Activated CD4-positive, alpha-beta T cell treated with anti-CD3 and anti-CD28 coated beads, Interleukin-2, amount 50 U/mL, for 16 hours (primary cell): ENCODE measurements around the gene PACS2.

Experiments used
- DNase-seq: peaks from one replicate; pipeline ENCODE4 v3.0.0-alpha.2; 2020

Gene PACS2

GRCh38 chr14:105425823-105426247, 111.3 kb downstream of the PACS2 start:
- DNase-seq, result no peak

DNA sequence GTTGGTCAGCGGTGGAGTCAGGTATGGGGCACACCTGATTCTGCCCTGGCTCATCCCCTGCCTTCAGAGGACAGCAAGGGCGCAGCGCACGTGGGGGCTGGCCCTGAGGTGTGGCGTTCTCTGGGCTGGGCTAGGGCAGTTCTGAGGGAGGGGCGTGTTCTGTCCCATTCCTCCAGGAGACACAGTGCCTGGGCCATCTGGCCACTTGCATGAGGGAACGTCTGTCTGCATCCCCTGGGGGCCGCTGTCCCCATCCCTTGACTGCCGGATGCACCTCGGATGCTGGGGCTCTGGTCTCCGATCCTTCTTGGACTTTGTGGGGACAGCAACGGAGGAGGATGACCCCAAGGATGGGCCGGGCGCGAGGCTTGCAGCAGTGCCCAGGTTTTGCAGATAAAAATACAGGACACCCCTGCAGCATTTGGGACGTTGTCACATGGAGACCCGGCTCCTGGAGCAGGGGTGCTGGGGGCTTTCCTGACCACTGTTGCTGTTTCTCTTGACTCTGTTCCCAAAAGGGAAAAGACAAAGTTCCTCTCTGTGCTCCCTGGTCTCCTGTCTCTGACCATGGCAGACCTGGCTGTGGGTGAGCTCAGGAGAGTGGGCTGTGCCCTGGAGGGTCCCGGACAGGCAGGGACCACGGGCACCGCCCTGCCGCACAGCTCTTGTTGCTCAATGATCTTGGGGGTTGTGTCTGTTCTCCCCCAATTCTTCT, 112.0 kb downstream of the PACS2 start:
- DNase-seq, result no peak

DNA sequence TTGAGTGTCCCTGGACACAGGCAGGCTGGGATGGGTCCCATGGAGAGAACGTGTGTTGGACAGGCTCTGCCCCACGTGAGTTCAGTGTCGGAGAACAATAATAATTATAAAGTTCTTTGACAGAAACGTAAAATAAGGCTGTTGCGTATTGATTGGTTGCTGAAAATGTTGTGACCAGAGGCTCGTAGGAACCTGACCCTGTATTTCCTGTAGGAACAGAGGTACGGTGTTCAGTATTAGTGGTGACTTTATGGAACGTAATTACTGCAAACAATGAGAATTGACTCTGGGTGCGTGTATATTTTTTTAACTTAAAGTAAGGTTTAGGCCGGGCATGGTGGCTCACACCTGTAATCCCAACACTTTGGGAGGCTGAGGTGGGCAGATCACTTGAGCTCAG, 112.9 kb downstream of the PACS2 start:
- no peak for DNase-seq

- DNase-seq, result no peak
Measured at GRCh38 chr14:105427936-105428485, 113.5 kb downstream of the PACS2 start.

DNA sequence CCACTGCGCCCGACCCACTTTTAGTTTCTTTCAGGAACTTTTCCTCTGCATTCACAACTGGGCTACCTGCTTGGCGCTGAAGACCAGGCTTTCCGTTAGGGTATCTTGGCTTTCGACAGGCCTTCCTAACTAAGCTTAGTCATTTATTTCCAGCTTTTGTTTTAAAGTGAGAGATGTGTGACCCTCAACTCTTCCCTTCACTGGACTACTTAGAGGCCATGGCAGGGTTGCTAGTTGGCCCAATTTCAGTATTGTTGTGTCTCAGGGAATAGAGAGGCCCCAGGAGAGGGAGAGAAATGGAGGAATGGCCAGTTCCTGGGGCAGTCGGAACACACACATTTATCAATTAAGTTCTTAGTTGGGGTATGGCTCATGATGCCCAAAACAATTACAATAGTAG, 115.5 kb downstream of the PACS2 start:
- no peak for DNase-seq

DNA sequence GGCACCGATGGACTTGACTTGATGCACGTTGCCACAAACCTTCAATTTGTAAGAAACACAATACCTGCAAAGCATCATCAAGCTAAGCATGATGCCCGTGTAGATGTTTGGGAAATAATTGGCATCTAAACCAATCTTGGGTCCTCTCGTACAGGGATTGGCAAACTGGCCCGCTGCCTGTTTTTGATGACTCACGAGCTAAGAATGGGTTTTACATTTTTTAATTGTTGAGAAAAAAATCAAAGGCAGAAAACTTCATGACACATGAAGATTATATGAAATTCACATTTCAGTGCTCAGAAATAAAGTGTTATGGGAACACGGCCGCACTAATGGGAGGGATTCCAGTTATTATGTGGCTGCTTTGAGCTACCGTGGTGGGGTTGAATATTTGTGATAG, 116.0 kb downstream of the PACS2 start:
- no peak for DNase-seq

DNA sequence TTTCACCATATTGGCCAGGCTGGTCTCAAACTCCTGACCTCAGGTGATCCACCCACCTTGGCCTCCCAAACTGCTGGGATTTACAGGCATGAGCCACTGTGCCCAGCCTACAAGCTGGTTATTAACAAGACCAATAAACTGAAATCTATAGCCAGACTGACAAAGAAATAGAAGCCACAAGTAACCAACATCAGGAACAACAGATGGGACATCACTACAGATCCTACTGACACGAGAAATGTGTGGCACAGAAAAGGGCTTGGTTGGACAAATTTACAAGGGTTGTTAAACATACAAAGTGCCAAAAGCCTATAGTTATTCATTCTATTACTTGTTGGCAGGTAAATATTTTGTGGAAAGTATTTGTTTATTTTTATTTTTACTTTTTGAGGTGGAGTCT, 116.7 kb downstream of the PACS2 start:
- DNase-seq, result no peak

DNA sequence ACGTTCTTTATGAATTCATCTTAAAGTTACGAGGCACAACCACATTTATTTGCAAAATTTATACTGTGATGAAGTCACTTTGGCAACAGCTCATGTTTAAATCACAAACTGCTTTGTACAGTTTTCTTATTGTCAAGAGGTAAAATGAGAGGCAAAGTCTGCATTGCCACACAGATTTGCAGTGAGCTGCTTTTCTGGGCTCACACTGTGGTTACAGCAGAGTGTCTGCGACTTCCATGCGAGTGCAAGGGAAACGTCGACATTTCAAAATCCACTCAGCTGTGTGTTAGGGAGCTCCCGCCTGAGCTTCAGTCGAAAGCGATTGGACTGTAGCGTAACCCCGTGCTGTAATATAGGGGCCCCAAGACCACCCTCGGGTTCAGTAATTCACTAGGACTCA, 118.1 kb downstream of the PACS2 start:
- no peak for DNase-seq

- no peak for DNase-seq
Measured at GRCh38 chr14:105433161-105433605, 118.6 kb downstream of the PACS2 start.

GRCh38 chr14:105436402-105436801, 121.9 kb downstream of the PACS2 start:
- DNase-seq, result no peak

GRCh38 chr14:105436891-105437722, 122.6 kb downstream of the PACS2 start:
- no peak for DNase-seq

DNA sequence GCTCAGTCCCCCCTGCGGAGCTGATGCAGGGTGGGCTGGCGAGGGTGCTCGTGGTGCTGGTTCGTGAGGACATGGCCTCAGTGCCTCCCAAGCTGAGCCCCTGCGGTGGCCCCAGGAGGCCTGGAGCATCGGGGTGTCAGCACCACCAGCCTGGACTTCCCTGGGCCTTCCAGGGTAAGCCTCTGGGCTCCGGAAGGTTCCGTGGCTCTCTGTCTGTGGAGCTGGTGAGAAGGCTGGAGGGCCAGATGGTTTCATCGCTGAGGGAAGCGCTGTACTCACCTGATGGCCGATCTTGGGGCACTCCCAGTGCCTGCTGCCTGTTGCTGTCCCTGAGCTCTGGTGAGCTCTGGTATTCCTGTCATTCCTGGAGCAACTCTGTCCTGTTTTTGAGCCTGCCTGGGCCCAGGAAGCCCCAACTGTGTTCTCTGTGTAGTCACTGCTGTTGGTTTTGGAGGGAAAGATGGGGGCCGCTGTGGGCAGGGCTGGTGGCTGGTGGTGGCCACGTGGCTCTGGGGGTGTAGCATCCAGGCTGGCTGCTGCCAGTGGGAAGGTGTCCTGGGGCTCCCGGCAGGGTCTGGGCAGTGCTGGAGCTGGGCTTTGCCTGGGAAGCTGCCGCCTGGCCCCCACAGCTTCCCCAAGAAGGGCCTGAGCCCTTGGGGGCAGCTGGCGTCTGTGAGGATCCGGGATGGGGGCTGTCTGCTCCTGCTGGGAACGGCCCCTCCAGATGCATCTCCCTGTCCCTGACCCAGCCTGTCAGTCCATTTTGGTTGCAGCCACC, 123.4 kb downstream of the PACS2 start:
- no peak for DNase-seq

- DNase-seq, result no peak
Measured at GRCh38 chr14:105439179-105439578, 124.6 kb downstream of the PACS2 start.

DNA sequence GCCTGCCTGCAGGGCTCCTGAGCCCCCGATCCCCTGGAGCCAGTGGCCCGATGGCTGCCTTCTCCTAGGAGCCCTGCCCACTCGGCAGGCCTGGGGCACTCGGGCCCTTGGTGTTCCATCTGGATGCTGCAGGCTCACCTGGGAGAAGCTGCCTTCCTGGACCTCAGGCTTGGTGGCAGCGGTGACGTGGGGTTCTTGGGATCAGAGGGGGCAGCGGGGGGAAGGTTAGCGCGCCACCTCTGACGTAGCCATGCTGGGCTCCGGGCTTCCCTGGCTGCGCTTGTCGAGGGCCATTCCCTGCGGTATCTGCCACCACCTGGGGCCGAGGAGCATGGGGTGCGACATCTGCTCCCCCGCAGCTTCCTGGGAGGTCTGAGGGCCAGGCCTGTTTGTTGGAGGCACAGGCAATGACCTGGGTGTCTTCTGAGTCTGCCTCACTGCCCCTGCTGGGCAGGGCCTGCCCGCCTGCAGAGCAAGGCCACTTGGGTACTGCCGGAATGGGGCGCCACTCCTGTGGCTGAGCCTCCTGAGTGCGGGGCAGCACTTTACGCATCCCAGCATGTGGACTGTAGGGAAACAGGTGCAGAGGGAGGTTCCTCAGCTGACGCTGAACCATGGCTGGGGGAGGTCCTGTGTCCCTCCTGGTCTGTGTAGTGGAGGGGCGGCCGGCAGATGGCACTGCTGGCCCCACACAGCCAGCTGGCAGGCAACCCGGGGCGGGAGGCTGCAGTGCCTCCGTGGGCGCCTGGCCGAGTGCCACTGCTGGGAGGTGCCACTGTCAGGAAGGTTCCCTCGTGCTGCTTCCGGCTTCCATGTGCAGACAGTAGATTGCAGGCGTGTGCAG, 125.4 kb downstream of the PACS2 start:
- no peak for DNase-seq

DNA sequence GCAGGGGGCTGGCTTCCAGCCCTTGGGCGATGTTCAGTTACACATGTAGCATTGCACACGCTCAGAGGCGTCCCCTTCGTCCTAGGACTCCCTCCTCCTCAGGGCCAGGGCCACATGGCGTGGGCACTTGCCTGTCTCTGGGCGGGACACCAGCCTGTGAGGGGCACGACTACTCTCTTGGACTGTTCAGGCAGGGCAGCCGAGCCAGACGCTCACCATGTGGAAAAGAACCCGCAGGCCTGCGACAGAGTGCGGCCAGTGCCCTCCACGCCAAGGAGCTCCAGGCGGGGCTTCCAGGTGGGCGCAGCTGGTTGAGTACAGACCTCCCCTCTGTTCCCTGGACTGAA, 126.0 kb downstream of the PACS2 start:
- no peak for DNase-seq

DNA sequence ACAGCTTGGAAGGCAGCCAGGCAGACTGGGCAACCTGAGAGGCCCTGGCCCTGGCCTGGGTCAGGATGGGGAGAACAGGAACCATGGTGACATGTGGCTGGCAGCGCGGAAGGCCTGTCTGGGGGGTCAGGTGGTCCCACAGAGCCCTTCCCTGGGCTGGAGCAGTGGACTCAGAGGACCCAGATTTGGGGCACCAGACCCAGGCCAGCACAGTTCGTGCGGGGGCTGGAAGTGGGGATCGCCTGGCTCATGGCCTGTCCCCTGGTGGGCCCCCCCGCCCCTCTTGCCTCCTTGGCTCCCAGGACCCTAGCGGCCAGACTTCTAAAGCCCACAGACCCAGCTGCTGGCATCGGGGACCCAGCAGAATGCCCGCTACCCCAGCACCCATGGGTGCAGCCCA, 126.4 kb downstream of the PACS2 start:
- DNase-seq, result no peak

- DNase-seq, result no peak
Measured at GRCh38 chr14:105442125-105442524, 127.6 kb downstream of the PACS2 start.

- DNase-seq, result no peak
Measured at GRCh38 chr14:105442834-105443233, 128.3 kb downstream of the PACS2 start.

GRCh38 chr14:105444859-105445258, 130.3 kb downstream of the PACS2 start:
- DNase-seq, result no peak

DNA sequence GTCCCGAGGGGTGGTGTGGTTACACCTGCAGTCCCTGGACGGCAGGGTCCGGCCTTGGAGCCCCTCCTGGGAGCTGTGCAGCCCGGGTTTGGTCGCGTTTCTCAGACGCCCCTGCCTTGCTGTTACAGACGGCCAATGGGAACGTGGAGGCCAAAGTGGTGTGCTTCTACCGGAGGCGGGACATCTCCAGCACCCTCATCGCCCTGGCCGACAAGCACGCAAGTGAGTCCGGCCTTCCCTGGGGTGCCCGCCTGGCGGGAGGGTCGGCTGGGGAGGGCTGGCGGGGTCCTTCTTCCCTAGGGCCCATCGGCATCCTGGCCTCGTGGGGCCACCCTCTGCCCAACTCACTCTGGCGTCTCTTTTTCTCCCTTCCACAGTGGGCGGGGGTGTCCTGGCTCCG, 130.7 kb downstream of the PACS2 start:
- no peak for DNase-seq

GRCh38 chr14:105445901-105446845, 131.6 kb downstream of the PACS2 start:
- no peak for DNase-seq
